ENCODE data around the gene TSPAN9. TPM values are rescaled to one million over a fixed set of nuclear protein-coding genes. Genes with fewer than 3 reads are reported as not detected.
A peak's percentile ranks its signal among the peaks of the same experiment; 100 is the strongest.

TSPAN9 gene
- total and polyA plus RNA-seq, 9 of the 15 experiments (the other 6 are each of a cell fraction or from before 2014, with no cell fraction given): 0.23 to 2.1 (median 0.60) TPM; not detected in 2

DNA sequence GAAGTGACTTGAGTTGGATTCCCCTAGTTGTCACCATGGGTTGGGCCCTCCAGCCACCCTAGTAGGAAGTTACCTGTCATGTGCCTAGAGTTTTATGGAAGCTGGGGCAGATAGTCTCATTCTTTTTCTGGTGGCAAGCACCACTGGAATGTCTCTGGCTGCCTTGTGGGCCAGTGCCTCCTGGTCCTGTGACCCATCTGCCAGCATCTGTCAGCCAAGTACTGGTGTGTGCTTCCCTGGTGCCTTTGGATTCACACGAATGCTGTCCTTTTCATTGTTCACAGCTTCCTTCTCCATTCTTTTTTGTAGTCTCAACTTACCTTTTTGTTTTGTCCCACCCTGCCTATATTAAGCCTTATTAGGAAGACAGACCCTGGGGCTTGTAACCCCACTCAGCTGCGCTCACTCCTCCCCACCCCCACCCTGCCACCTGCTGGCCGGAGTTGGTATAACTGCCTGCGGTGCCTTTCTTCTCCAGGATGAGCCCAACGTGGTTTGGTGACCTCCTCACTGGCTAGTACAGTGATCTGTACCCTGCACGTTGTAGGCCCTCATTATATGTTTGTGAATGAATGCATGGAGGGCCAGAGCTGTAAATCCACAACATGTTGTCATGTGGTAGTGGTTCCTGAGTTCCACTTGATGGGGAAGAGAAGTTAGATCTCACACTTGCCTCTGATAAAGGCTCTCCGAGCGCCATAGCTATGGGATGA, 125.7 kb downstream of the TSPAN9 start:
- CTCF ChIA-PET (ENCODE audit: low intra/inter-chr PET ratio): no interaction called here

More for the DNA sequence above, 125.7 kb downstream of the TSPAN9 start:
- Histone ChIP-seq H3K9me1 (ENCODE audit: control insufficient read depth, insufficient read depth, low read length) (no peaks in the 10 kb centered on the region), H3K9me3 (replicated peaks; ENCODE audit: control insufficient read depth, insufficient read depth, low read depth, low read length) (no peaks in the 10 kb centered on the region), H3K36me3 (ENCODE audit: control insufficient read depth, insufficient read depth, low read length) (no peaks in the 10 kb centered on the region), H4K20me1 (replicated peaks; ENCODE audit: control insufficient read depth, insufficient read depth, low read length) (peaks cover 9% of the 10 kb centered on the region), H3K79me2 (ENCODE audit: control insufficient read depth, insufficient read depth, low read length) (no peaks in the 10 kb centered on the region), H3K9ac (ENCODE audit: insufficient read depth in 1 of 2, low read depth in 2 of 2, low read length in 2 of 2) (no peak overlapping the region), H3K4me2 (ENCODE audit: insufficient read depth, low read length) (no peak overlapping the region), H2AFZ (ENCODE audit: low read depth, low read length) (no peak overlapping the region), H3K4me1 (replicated peaks in 1 of 2; ENCODE audit: control insufficient read depth in 2 of 2, insufficient read depth in 2 of 2, low read length in 2 of 2) (peaks cover 0 to 5% of the 10 kb centered on the region in 2 experiments; a peak in 1 of 5 replicates), H3K27ac (ENCODE audit: extremely low read depth, low read depth, low read length) (no peak overlapping the region), H3K4me3 (no peak overlapping the region), H3K27me3 (ENCODE audit: control insufficient read depth in 2 of 2, insufficient read depth in 2 of 2, low read length in 2 of 2) (peaks cover 0 to 12% of the 10 kb centered on the region in 2 experiments; a peak in 1 of 5 replicates)
- intact Hi-C loops (cut with micrococcal nuclease): loop anchor here (2.0 to 10.0 kb wide), 3 partner anchors 66 to 130 kb away; no protein-coding TSS in a partner anchor
- BruUV-seq (replicated peaks): no TSS peak
- DNase-seq (ENCODE audit: extremely low read depth in 1 of 4, low spot score in 3 of 4) (peak; percentile 49 to 78 (median 75)), FAIRE-seq (peak; percentile 51), ATAC-seq (peak; percentile 83)
- TF ChIP-seq ZBTB9 (CRISPR knock-in tag; IDR thresholded peaks at IDR 0.05): no peak
- TF ChIP-seq, protein P1, sequence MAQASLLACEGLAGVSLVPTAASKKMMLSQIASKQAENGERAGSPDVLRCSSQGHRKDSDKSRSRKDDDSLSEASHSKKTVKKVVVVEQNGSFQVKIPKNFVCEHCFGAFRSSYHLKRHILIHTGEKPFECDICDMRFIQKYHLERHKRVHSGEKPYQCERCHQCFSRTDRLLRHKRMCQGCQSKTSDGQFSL (CRISPR knock-in tag; IDR thresholded peaks at IDR 0.05): peak; percentile 94
- TF ChIP-seq, protein P1 (tag; IDR thresholded peaks at IDR 0.05): peak in 1 of 2 experiments; percentile 82; a peak in 2 of 4 replicates
- TF ChIP-seq TBP (optimal IDR thresholded peaks at IDR 0.05; ENCODE audit: low read depth, low read length): no peak
- TF ChIP-seq ZNF511 (CRISPR knock-in tag; IDR thresholded peaks at IDR 0.05): no peak
- TF ChIP-seq SMC3 (conservative IDR thresholded peaks at IDR 0.05; ENCODE audit: insufficient read depth, low read depth, low read length): peak; percentile 47
- peak; percentile 22 to 45; a peak in 3 of 4 replicates for TF ChIP-seq RAD21 (CRISPR knock-in tag; conservative IDR thresholded peaks at IDR 0.05 in 1 of 2, IDR thresholded peaks at IDR 0.05 in 1 of 2)
- TF ChIP-seq CTCF (IDR thresholded peaks at IDR 0.05 in 2 of 3, conservative IDR thresholded peaks at IDR 0.05 in 1 of 3; ENCODE audit: insufficient read depth in 2 of 3, low read depth in 1 of 3, low read length in 3 of 3): peak; percentile 63 to 84 (median 69)
- TF ChIP-seq ZNF384 (IDR thresholded peaks at IDR 0.05; ENCODE audit: low read depth, low read length): no peak
- in situ Hi-C loops (cut with MboI): no loop called here
- WGBS (ENCODE audit: insufficient coverage, low coverage, missing lambda C conversion rate): 12% methylated on average over 6 of the region's 8 CpGs
- POLR2A ChIA-PET: interaction anchor here (0.5 to 0.7 kb wide), 4 partner anchors 8 to 147 kb away, joined by 3 to 4 read pairs (median 4); no protein-coding TSS in a partner anchor

All from K562 (cell line).